Measurements from ENCODE around the gene LPGAT1.

LPGAT1 gene

GRCh38 chr1:211829343-211830054, 1.1 kb downstream of the LPGAT1 start:
- in situ Hi-C loops (cut with MboI; ENCODE audit: low sequenced_read_pairs) = no loop called here

- in situ Hi-C loops (cut with MboI; ENCODE audit: low sequenced_read_pairs) = no loop called here
Measured at GRCh38 chr1:211828584-211829342, 1.8 kb downstream of the LPGAT1 start.

- in situ Hi-C loops (cut with MboI; ENCODE audit: low sequenced_read_pairs) = no loop called here
Measured at GRCh38 chr1:211827051-211827450, 3.5 kb downstream of the LPGAT1 start.

GRCh38 chr1:211825980-211826379, 4.6 kb downstream of the LPGAT1 start:
- in situ Hi-C loops (cut with MboI; ENCODE audit: low sequenced_read_pairs) = no loop called here

GRCh38 chr1:211822677-211823407, 7.7 kb downstream of the LPGAT1 start:
- in situ Hi-C loops (cut with MboI; ENCODE audit: low sequenced_read_pairs) = no loop called here

GRCh38 chr1:211816586-211816985, 14.0 kb downstream of the LPGAT1 start:
- in situ Hi-C loops (cut with MboI; ENCODE audit: low sequenced_read_pairs) = no loop called here

GRCh38 chr1:211814313-211814712, 16.2 kb downstream of the LPGAT1 start:
- in situ Hi-C loops (cut with MboI; ENCODE audit: low sequenced_read_pairs) = no loop called here

GRCh38 chr1:211813590-211813989, 17.0 kb downstream of the LPGAT1 start:
- in situ Hi-C loops (cut with MboI; ENCODE audit: low sequenced_read_pairs) = no loop called here

- in situ Hi-C loops (cut with MboI; ENCODE audit: low sequenced_read_pairs) = no loop called here
Measured at GRCh38 chr1:211812584-211812983, 18.0 kb downstream of the LPGAT1 start.

- in situ Hi-C loops (cut with MboI; ENCODE audit: low sequenced_read_pairs) = no loop called here
Measured at GRCh38 chr1:211811848-211812247, 18.7 kb downstream of the LPGAT1 start.

GRCh38 chr1:211811126-211811525, 19.4 kb downstream of the LPGAT1 start:
- in situ Hi-C loops (cut with MboI; ENCODE audit: low sequenced_read_pairs) = no loop called here

GRCh38 chr1:211808475-211808874, 22.1 kb downstream of the LPGAT1 start:
- in situ Hi-C loops (cut with MboI; ENCODE audit: low sequenced_read_pairs) = no loop called here

- in situ Hi-C loops (cut with MboI; ENCODE audit: low sequenced_read_pairs) = no loop called here
Measured at GRCh38 chr1:211804915-211805314, 25.6 kb downstream of the LPGAT1 start.

GRCh38 chr1:211800925-211801607, 29.5 kb downstream of the LPGAT1 start:
- in situ Hi-C loops (cut with MboI; ENCODE audit: low sequenced_read_pairs) = no loop called here

- in situ Hi-C loops (cut with MboI; ENCODE audit: low sequenced_read_pairs) = no loop called here
Measured at GRCh38 chr1:211797994-211798393, 32.6 kb downstream of the LPGAT1 start.

GRCh38 chr1:211791979-211792378, 38.6 kb downstream of the LPGAT1 start:
- in situ Hi-C loops (cut with MboI; ENCODE audit: low sequenced_read_pairs) = no loop called here

- in situ Hi-C loops (cut with MboI; ENCODE audit: low sequenced_read_pairs) = no loop called here
Measured at GRCh38 chr1:211789641-211790464, 40.7 kb downstream of the LPGAT1 start.

GRCh38 chr1:211788626-211789025, 41.9 kb downstream of the LPGAT1 start:
- in situ Hi-C loops (cut with MboI; ENCODE audit: low sequenced_read_pairs) = no loop called here

GRCh38 chr1:211783897-211784296, 46.7 kb downstream of the LPGAT1 start:
- in situ Hi-C loops (cut with MboI; ENCODE audit: low sequenced_read_pairs) = no loop called here

- in situ Hi-C loops (cut with MboI; ENCODE audit: low sequenced_read_pairs) = no loop called here
Measured at GRCh38 chr1:211783266-211783665, 47.3 kb downstream of the LPGAT1 start.

All from HL-60/S4 treated with retinoic acid at 250 ng/mL for 4 days and 3 days (cell line).